ENCODE results near the gene AGPAT4.

AGPAT4 gene

GRCh38 chr6:161256407-161256806, 17.5 kb downstream of the AGPAT4 start:
- Histone ChIP-seq H3K36me3 (peaks cover 12% of the 10 kb centered on the region; the same call in 1 of the 2 replicates), H3K4me3 (ENCODE audit: low read depth, low read length) (no peak overlapping the region), H3K9me3 (ENCODE audit: severe bottlenecking) (no peaks in the 10 kb centered on the region), H3K27ac (no peak overlapping the region), H3K27me3 (ENCODE audit: insufficient read depth, low read depth, severe bottlenecking) (no peaks in the 10 kb centered on the region)
- DNase-seq = no peak
- TF ChIP-seq CTCF (IDR thresholded peaks at IDR 0.05; ENCODE audit: low read depth, low read length) = no peak

- H3K27me3 ChIP-seq (ENCODE audit: insufficient read depth, low read depth, severe bottlenecking) = no peaks in the 10 kb centered on the region
- H3K27ac ChIP-seq = no peak overlapping the region
- no peaks in the 10 kb centered on the region for H3K9me3 ChIP-seq (ENCODE audit: severe bottlenecking)
- no peak for TF ChIP-seq CTCF (IDR thresholded peaks at IDR 0.05; ENCODE audit: low read depth, low read length)
- no peak overlapping the region for H3K4me3 ChIP-seq (ENCODE audit: low read depth, low read length)
- peaks cover 8% of the 10 kb centered on the region; the same call in 1 of the 2 replicates for H3K36me3 ChIP-seq
- DNase-seq = no peak
Measured at GRCh38 chr6:161255518-161255917, 18.3 kb downstream of the AGPAT4 start.

DNA sequence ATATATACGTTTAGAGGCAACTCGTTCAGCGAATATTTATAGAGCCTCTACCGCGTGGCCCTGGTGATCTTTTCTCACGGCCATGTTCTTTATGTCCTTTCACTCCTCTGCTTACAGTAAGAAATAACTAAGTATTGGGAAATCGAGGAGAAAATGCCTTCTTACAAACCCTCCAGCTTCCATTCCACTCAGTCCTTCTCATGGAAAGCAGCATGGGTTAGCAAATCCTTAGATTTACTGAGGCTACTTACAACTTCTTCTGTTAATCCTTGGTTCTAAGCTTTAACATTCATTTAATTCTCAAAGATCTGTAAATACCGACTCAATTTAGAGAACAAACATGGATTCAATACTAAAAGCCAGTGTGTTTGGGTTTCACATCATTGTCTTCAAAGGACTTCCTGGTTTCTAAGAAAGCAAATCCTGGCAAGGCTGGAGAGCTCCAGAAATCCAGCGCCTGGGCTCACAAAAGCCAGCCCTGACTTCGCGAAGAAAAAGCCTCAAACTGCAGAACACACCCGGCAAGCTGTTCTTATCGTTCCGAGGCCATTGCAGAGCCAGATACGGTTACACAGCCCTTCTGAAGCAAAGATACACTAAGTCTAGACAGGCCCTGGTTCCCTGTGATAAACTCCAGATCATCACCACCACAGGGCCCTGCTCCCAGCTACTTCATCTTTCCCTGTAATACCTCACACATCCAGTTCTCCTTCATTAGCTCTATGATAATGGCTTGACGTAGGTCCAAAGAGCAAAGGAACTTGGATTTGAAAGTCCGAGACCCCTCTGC, 19.2 kb downstream of the AGPAT4 start:
- Histone ChIP-seq H3K9me3 (ENCODE audit: severe bottlenecking) (no peaks in the 10 kb centered on the region), H3K27me3 (ENCODE audit: insufficient read depth, low read depth, severe bottlenecking) (no peaks in the 10 kb centered on the region), H3K36me3 (peaks cover 5% of the 10 kb centered on the region; the same call in 1 of the 2 replicates), H3K4me3 (ENCODE audit: low read depth, low read length) (no peak overlapping the region), H3K27ac (peak overlapping the region; percentile 39)
- peak; percentile 48 for DNase-seq
- no peak for TF ChIP-seq CTCF (IDR thresholded peaks at IDR 0.05; ENCODE audit: low read depth, low read length)

- Histone ChIP-seq H3K27ac (peak overlapping the region; percentile 39), H3K27me3 (ENCODE audit: insufficient read depth, low read depth, severe bottlenecking) (no peaks in the 10 kb centered on the region), H3K9me3 (ENCODE audit: severe bottlenecking) (no peaks in the 10 kb centered on the region), H3K4me3 (ENCODE audit: low read depth, low read length) (no peak overlapping the region), H3K36me3 (no peaks in the 10 kb centered on the region)
- no peak for DNase-seq
- no peak for TF ChIP-seq CTCF (IDR thresholded peaks at IDR 0.05; ENCODE audit: low read depth, low read length)
Measured at GRCh38 chr6:161254126-161254463, 19.8 kb downstream of the AGPAT4 start.

GRCh38 chr6:161251345-161251744, 22.5 kb downstream of the AGPAT4 start:
- H3K4me3 ChIP-seq (ENCODE audit: low read depth, low read length) = no peak overlapping the region
- no peaks in the 10 kb centered on the region for H3K27me3 ChIP-seq (ENCODE audit: insufficient read depth, low read depth, severe bottlenecking)
- no peak overlapping the region for H3K27ac ChIP-seq
- TF ChIP-seq CTCF (IDR thresholded peaks at IDR 0.05; ENCODE audit: low read depth, low read length) = no peak
- H3K36me3 ChIP-seq = no peaks in the 10 kb centered on the region
- no peaks in the 10 kb centered on the region for H3K9me3 ChIP-seq (ENCODE audit: severe bottlenecking)
- no peak for DNase-seq

GRCh38 chr6:161249327-161249726, 24.5 kb downstream of the AGPAT4 start:
- no peaks in the 10 kb centered on the region for H3K9me3 ChIP-seq (ENCODE audit: severe bottlenecking)
- no peak overlapping the region for H3K4me3 ChIP-seq (ENCODE audit: low read depth, low read length)
- no peak for DNase-seq
- TF ChIP-seq CTCF (IDR thresholded peaks at IDR 0.05; ENCODE audit: low read depth, low read length) = no peak
- H3K27me3 ChIP-seq (ENCODE audit: insufficient read depth, low read depth, severe bottlenecking) = no peaks in the 10 kb centered on the region
- no peaks in the 10 kb centered on the region for H3K36me3 ChIP-seq
- no peak overlapping the region for H3K27ac ChIP-seq

Data from WERI-Rb-1 (cell line).